Measurements from ENCODE around the gene PCDH9. TPM values are rescaled to one million over a fixed set of nuclear protein-coding genes. Genes with fewer than 3 reads are reported as not detected.

The PCDH9 gene
- polyA plus RNA-seq, 1 of the 3 experiments (the other 2 are of a cell fraction) = 1.3 TPM

- no peak for DNase-seq
- Histone ChIP-seq H3K9me2 (no peaks in the 10 kb centered on the region), H3K27me3 (ENCODE audit: insufficient read depth) (no peaks in the 10 kb centered on the region), H2AFZ (ENCODE audit: low read depth) (no peak overlapping the region), H3F3A (replicated peaks; ENCODE audit: insufficient read depth) (no peaks in the 10 kb centered on the region), H3K36me3 (replicated peaks in 1 of 2; ENCODE audit: control insufficient read depth in 1 of 2, insufficient read depth in 2 of 2, low read length in 1 of 2) (no peaks in the 10 kb centered on the region), H3K79me2 (ENCODE audit: insufficient read depth) (no peaks in the 10 kb centered on the region), H3K4me2 (no peak overlapping the region), H3K4me1 (ENCODE audit: control insufficient read depth in 1 of 2, insufficient read depth in 2 of 2, low read depth in 1 of 2, low read length in 1 of 2) (no peaks in the 10 kb centered on the region), H3K9ac (no peak overlapping the region), H3K27ac (ENCODE audit: low read depth in 2 of 2, low read length in 1 of 2) (no peak overlapping the region), H3K4me3 (ENCODE audit: low read depth in 2 of 2, low read length in 1 of 2) (no peak overlapping the region), H3K9me3 (no peaks in the 10 kb centered on the region), H4K20me1 (ENCODE audit: insufficient read depth) (no peaks in the 10 kb centered on the region)
- WGBS (ENCODE audit: low lambda C conversion rate) = 84% methylated on average over 2 of the region's 2 CpGs
- ChIA-PET CTCF (no interaction called here), POLR2A (no interaction called here)
- no peak for TF ChIP-seq JUND (IDR thresholded peaks at IDR 0.05)
- TF ChIP-seq ELF1 (IDR thresholded peaks at IDR 0.05) = no peak
- TF ChIP-seq USF1 (IDR thresholded peaks at IDR 0.05; ENCODE audit: borderline replicate concordance, low read depth) = no peak
- TF ChIP-seq IRF3 (IDR thresholded peaks at IDR 0.05; ENCODE audit: low read depth, low read length) = no peak
- TF ChIP-seq NRF1 (IDR thresholded peaks at IDR 0.05; ENCODE audit: low read depth, low read length) = no peak
- no peak for TF ChIP-seq SMC3 (IDR thresholded peaks at IDR 0.05; ENCODE audit: low read depth, low read length)
- no peak for TF ChIP-seq RFX5 (IDR thresholded peaks at IDR 0.05; ENCODE audit: low read length)
- TF ChIP-seq CHD2 (IDR thresholded peaks at IDR 0.05; ENCODE audit: low read length, partially characterized antibody) = no peak
These were observed 165.2 kb downstream of the PCDH9 start for GRCh38 chr13:67064920-67065319.

GRCh38 chr13:67063036-67063435, 167.1 kb downstream of the PCDH9 start:
- WGBS (ENCODE audit: low lambda C conversion rate) = 97% methylated on average over 3 of the region's 3 CpGs
- Histone ChIP-seq H3K4me1 (ENCODE audit: control insufficient read depth in 1 of 2, insufficient read depth in 2 of 2, low read depth in 1 of 2, low read length in 1 of 2) (no peaks in the 10 kb centered on the region), H3K36me3 (replicated peaks in 1 of 2; ENCODE audit: control insufficient read depth in 1 of 2, insufficient read depth in 2 of 2, low read length in 1 of 2) (no peaks in the 10 kb centered on the region), H2AFZ (ENCODE audit: low read depth) (no peak overlapping the region), H3F3A (replicated peaks; ENCODE audit: insufficient read depth) (no peaks in the 10 kb centered on the region), H3K27ac (ENCODE audit: low read depth in 2 of 2, low read length in 1 of 2) (no peak overlapping the region), H4K20me1 (ENCODE audit: insufficient read depth) (no peaks in the 10 kb centered on the region), H3K4me3 (ENCODE audit: low read depth in 2 of 2, low read length in 1 of 2) (no peak overlapping the region), H3K27me3 (ENCODE audit: insufficient read depth) (no peaks in the 10 kb centered on the region), H3K4me2 (no peak overlapping the region), H3K9me2 (no peaks in the 10 kb centered on the region), H3K9me3 (no peaks in the 10 kb centered on the region), H3K79me2 (ENCODE audit: insufficient read depth) (no peaks in the 10 kb centered on the region), H3K9ac (no peak overlapping the region)
- POLR2A ChIA-PET = no interaction called here
- CTCF ChIA-PET = interaction anchor here (1.4 kb wide), 1 partner anchor 21 kb away, joined by 5 read pairs; no protein-coding TSS in a partner anchor
- no peak for DNase-seq
- TF ChIP-seq, protein P1, sequence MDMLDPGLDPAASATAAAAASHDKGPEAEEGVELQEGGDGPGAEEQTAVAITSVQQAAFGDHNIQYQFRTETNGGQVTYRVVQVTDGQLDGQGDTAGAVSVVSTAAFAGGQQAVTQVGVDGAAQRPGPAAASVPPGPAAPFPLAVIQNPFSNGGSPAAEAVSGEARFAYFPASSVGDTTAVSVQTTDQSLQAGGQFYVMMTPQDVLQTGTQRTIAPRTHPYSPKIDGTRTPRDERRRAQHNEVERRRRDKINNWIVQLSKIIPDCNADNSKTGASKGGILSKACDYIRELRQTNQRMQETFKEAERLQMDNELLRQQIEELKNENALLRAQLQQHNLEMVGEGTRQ (IDR thresholded peaks at IDR 0.05; ENCODE audit: borderline replicate concordance, low read depth, low read length) = no peak
- TF ChIP-seq IRF3 (IDR thresholded peaks at IDR 0.05; ENCODE audit: low read depth, low read length) = no peak
- no peak for TF ChIP-seq FOXJ3 (CRISPR knock-in tag; IDR thresholded peaks at IDR 0.05)
- TF ChIP-seq, protein P2, sequence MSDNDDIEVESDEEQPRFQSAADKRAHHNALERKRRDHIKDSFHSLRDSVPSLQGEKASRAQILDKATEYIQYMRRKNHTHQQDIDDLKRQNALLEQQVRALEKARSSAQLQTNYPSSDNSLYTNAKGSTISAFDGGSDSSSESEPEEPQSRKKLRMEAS (IDR thresholded peaks at IDR 0.05; ENCODE audit: low read depth) = no peak
- TF ChIP-seq RFX5 (IDR thresholded peaks at IDR 0.05; ENCODE audit: low read length) = no peak
- no peak for TF ChIP-seq CHD2 (IDR thresholded peaks at IDR 0.05; ENCODE audit: low read length, partially characterized antibody)
- TF ChIP-seq, protein P3, sequence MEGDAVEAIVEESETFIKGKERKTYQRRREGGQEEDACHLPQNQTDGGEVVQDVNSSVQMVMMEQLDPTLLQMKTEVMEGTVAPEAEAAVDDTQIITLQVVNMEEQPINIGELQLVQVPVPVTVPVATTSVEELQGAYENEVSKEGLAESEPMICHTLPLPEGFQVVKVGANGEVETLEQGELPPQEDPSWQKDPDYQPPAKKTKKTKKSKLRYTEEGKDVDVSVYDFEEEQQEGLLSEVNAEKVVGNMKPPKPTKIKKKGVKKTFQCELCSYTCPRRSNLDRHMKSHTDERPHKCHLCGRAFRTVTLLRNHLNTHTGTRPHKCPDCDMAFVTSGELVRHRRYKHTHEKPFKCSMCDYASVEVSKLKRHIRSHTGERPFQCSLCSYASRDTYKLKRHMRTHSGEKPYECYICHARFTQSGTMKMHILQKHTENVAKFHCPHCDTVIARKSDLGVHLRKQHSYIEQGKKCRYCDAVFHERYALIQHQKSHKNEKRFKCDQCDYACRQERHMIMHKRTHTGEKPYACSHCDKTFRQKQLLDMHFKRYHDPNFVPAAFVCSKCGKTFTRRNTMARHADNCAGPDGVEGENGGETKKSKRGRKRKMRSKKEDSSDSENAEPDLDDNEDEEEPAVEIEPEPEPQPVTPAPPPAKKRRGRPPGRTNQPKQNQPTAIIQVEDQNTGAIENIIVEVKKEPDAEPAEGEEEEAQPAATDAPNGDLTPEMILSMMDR (IDR thresholded peaks at IDR 0.05) = no peak
- TF ChIP-seq SIN3A (IDR thresholded peaks at IDR 0.05; ENCODE audit: borderline replicate concordance, low read depth, low read length) = no peak
- no peak for TF ChIP-seq ZBTB33 (IDR thresholded peaks at IDR 0.05; ENCODE audit: borderline replicate concordance, low read depth)
- no peak for TF ChIP-seq YY1 (IDR thresholded peaks at IDR 0.05; ENCODE audit: low read depth)
- TF ChIP-seq RXRA (IDR thresholded peaks at IDR 0.05; ENCODE audit: borderline replicate concordance, low read depth) = no peak
- TF ChIP-seq EP300 (IDR thresholded peaks at IDR 0.05; ENCODE audit: borderline replicate concordance in 1 of 2, low read depth in 1 of 2, low read length in 1 of 2) = no peak

Measured in SK-N-SH (cell line).